Gastrocnemius medialis (tissue), 4 donors: Measurements from ENCODE around the gene PIK3C3.

ENCODE experiments used
- POLR2A ChIP-seq, 2 donors: fragments of 450-650 bp; IDR thresholded peaks; one replicate each; pipeline ENCODE4 v1.6.1; 2017; ENCODE audit warnings: antibody characterized with exemption in 2 of 2, mild to moderate bottlenecking in 2 of 2, moderate library complexity in 2 of 2
- TF ChIP-seq, protein P1 (sequence below), 5 experiments: fragments of 450-650 bp in 3 of 5; fragments of 200-600 bp in 2 of 5; sonication (generic) in 2 of 5; IDR thresholded peaks in 4 of 5; conservative IDR thresholded peaks in 1 of 5; 1 replicate in 4 of 5; 2 replicates in 1 of 5; pipeline ENCODE4 v1.5.1; 2016 to 2019; ENCODE audit warnings: antibody characterized with exemption in 5 of 5, mild to moderate bottlenecking in 3 of 5, moderate library complexity in 3 of 5

DNA sequence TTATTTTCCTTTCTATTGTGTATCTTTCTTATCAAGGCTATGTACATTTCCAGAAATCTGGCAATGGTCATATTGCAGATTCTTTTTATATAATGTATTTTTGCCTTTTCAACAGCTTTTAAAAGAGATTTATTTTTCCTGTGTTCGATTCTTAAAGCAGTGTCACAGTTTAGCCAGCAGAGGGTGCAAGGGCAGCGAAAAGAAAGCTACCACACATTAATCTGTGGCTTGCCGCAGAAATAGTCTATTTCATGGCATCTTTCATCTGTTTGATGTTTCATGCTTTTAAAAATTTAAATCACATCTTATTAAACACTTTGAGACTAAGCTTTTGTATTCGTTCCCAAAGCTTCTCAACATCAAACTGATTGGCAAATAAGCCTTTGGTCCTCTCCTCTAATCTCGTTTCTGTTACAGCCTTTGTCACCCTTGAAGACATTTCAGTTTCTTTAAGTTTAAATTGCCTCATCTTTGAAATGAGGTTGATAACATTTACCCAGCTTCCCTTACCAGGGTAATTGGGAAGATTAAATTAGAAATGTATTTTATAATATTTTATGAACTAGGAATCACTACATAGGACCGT, 73.3 kb downstream of the PIK3C3 start:
- TF ChIP-seq POLR2A (IDR thresholded peaks at IDR 0.05): no peak
- TF ChIP-seq, protein P1, sequence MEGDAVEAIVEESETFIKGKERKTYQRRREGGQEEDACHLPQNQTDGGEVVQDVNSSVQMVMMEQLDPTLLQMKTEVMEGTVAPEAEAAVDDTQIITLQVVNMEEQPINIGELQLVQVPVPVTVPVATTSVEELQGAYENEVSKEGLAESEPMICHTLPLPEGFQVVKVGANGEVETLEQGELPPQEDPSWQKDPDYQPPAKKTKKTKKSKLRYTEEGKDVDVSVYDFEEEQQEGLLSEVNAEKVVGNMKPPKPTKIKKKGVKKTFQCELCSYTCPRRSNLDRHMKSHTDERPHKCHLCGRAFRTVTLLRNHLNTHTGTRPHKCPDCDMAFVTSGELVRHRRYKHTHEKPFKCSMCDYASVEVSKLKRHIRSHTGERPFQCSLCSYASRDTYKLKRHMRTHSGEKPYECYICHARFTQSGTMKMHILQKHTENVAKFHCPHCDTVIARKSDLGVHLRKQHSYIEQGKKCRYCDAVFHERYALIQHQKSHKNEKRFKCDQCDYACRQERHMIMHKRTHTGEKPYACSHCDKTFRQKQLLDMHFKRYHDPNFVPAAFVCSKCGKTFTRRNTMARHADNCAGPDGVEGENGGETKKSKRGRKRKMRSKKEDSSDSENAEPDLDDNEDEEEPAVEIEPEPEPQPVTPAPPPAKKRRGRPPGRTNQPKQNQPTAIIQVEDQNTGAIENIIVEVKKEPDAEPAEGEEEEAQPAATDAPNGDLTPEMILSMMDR (IDR thresholded peaks at IDR 0.05 in 4 of 5, conservative IDR thresholded peaks at IDR 0.05 in 1 of 5): peak in 3 of 5 experiments; percentile 19 to 57 (median 45)
